Testis (tissue), 2 donors: ENCODE results near the gene ZNF486.

Experiments used
- CTCF ChIP-seq, 3 experiments: fragments of 450-650 bp in 2 of 3; fragments of 200-600 bp in 1 of 3; sonication (generic) in 1 of 3; IDR thresholded peaks; one replicate each; pipeline ENCODE4 v1.5.1; 2016 to 2019; ENCODE audit warnings: antibody characterized with exemption in 3 of 3, mild to moderate bottlenecking in 2 of 3, moderate library complexity in 1 of 3
- POLR2A ChIP-seq: fragments of 450-650 bp; IDR thresholded peaks from one replicate; pipeline ENCODE4 v1.6.1; 2017; ENCODE audit warnings: antibody characterized with exemption, mild to moderate bottlenecking, moderate library complexity

GRCh38 chr19:20186174-20186573 is 19.2 kb downstream of the ZNF486 start:
- TF ChIP-seq CTCF (IDR thresholded peaks at IDR 0.05) (no peak), POLR2A (no peak)
